Brain microvascular endothelial cell (primary cell): ENCODE data around the gene CUTC.

Experiments used
- DNase-seq: peaks from one replicate; pipeline ENCODE4 v3.0.0-alpha.2; 2020
- H3K27ac ChIP-seq: fragments of 250-450 bp; sonication (Bioruptor Pico); 2 replicates; pipeline ENCODE4 v1.5.1; 2020; ENCODE audit warnings: mild to moderate bottlenecking, moderate library complexity
- H3K27me3 ChIP-seq: fragments of 250-450 bp; sonication (Bioruptor Pico); replicated peaks from 2 replicates; pipeline ENCODE4 v1.5.1; 2020; ENCODE audit warnings: mild to moderate bottlenecking
- H3K36me3 ChIP-seq: fragments of 250-450 bp; sonication (Bioruptor Pico); replicated peaks from 2 replicates; pipeline ENCODE4 v1.5.1; 2020; ENCODE audit warnings: mild to moderate bottlenecking
- H3K4me3 ChIP-seq: 2 replicates; pipeline ENCODE4 v1.5.1; 2011; ENCODE audit warnings: low read depth, mild to moderate bottlenecking, control low read depth, low read length, moderate library complexity
- CTCF ChIP-seq: IDR thresholded peaks from 2 replicates; pipeline ENCODE4 v1.5.1; 2011; ENCODE audit warnings: low read depth, mild to moderate bottlenecking, moderate library complexity, low read length, control low read depth, inconsistent platforms; ENCODE audit errors: missing control alignments
- in situ Hi-C: cut with HindIII; loops from 2 replicates; pipeline ENCODE4 v1.10.0; 2017; ENCODE audit warnings: low sequenced_read_pairs, low pct_ligation_motif_present

Gene CUTC

GRCh38 chr10:99796928-99797327, 64.9 kb downstream of the CUTC start:
- Histone ChIP-seq H3K36me3 (no peaks in the 10 kb centered on the region), H3K27ac (no peak overlapping the region), H3K27me3 (no peaks in the 10 kb centered on the region), H3K4me3 (no peak overlapping the region)
- DNase-seq = no peak
- no peak for TF ChIP-seq CTCF
- in situ Hi-C loops = no loop called here

GRCh38 chr10:99798031-99798430, 66.0 kb downstream of the CUTC start:
- no peak for DNase-seq
- no peaks in the 10 kb centered on the region for H3K27me3 ChIP-seq
- no peak overlapping the region for H3K4me3 ChIP-seq
- H3K36me3 ChIP-seq = no peaks in the 10 kb centered on the region
- H3K27ac ChIP-seq = no peak overlapping the region
- no peak for TF ChIP-seq CTCF
- in situ Hi-C loops = no loop called here

GRCh38 chr10:99798920-99799319, 66.9 kb downstream of the CUTC start:
- no peak for TF ChIP-seq CTCF
- no peaks in the 10 kb centered on the region for H3K36me3 ChIP-seq
- H3K27ac ChIP-seq = no peak overlapping the region
- no peak overlapping the region for H3K4me3 ChIP-seq
- H3K27me3 ChIP-seq = no peaks in the 10 kb centered on the region
- no peak for DNase-seq
- in situ Hi-C loops = no loop called here

- no peaks in the 10 kb centered on the region for H3K36me3 ChIP-seq
- DNase-seq = no peak
- in situ Hi-C loops = no loop called here
- TF ChIP-seq CTCF = no peak
- no peaks in the 10 kb centered on the region for H3K27me3 ChIP-seq
- H3K4me3 ChIP-seq = no peak overlapping the region
- H3K27ac ChIP-seq = no peak overlapping the region
Observed at GRCh38 chr10:99799613-99800012, 67.6 kb downstream of the CUTC start.

- no peaks in the 10 kb centered on the region for H3K36me3 ChIP-seq
- no peak for TF ChIP-seq CTCF
- DNase-seq = no peak
- no peak overlapping the region for H3K27ac ChIP-seq
- H3K27me3 ChIP-seq = no peaks in the 10 kb centered on the region
- no peak overlapping the region for H3K4me3 ChIP-seq
- in situ Hi-C loops = no loop called here
Observed at GRCh38 chr10:99804471-99804870, 72.4 kb downstream of the CUTC start.

- Histone ChIP-seq H3K36me3 (no peaks in the 10 kb centered on the region), H3K27me3 (no peaks in the 10 kb centered on the region), H3K4me3 (no peak overlapping the region), H3K27ac (no peak overlapping the region)
- DNase-seq = no peak
- in situ Hi-C loops = no loop called here
- no peak for TF ChIP-seq CTCF
Observed at GRCh38 chr10:99805190-99805589, 73.2 kb downstream of the CUTC start.
